HTERT RPE-1 (cell line): ENCODE data around the gene GBP7.

ENCODE experiments used
- in situ Hi-C: fragments of 300-500 bp; cut with MboI; formaldehyde crosslinking; loops from 4 replicates; pipeline ENCODE4 v1.14.3; 2020; ENCODE audit warnings: low sequenced_read_pairs

GBP7 gene

GRCh38 chr1:89125240-89125912 lies 50.4 kb downstream of the GBP7 start:
- in situ Hi-C loops = no loop called here

GRCh38 chr1:89121641-89122040 lies 54.2 kb downstream of the GBP7 start:
- in situ Hi-C loops = no loop called here

- in situ Hi-C loops = no loop called here
These were observed 61.1 kb downstream of the GBP7 start for GRCh38 chr1:89114662-89115061.

- in situ Hi-C loops = no loop called here
These were observed 62.8 kb downstream of the GBP7 start for GRCh38 chr1:89112871-89113613.

- in situ Hi-C loops = no loop called here
These were observed 71.1 kb downstream of the GBP7 start for GRCh38 chr1:89104687-89105086.

- in situ Hi-C loops = no loop called here
These were observed 71.7 kb downstream of the GBP7 start for GRCh38 chr1:89104147-89104546.

- in situ Hi-C loops = no loop called here
These were observed 73.8 kb downstream of the GBP7 start for GRCh38 chr1:89102021-89102420.

GRCh38 chr1:89100412-89100811 lies 75.4 kb downstream of the GBP7 start:
- in situ Hi-C loops = no loop called here

- in situ Hi-C loops = no loop called here
These were observed 76.9 kb downstream of the GBP7 start for GRCh38 chr1:89098857-89099256.

- in situ Hi-C loops = no loop called here
These were observed 80.1 kb downstream of the GBP7 start for GRCh38 chr1:89095737-89096136.

GRCh38 chr1:89089962-89090361 lies 85.8 kb downstream of the GBP7 start:
- in situ Hi-C loops = no loop called here

- in situ Hi-C loops = no loop called here
These were observed 87.2 kb downstream of the GBP7 start for GRCh38 chr1:89088572-89088971.

- in situ Hi-C loops = no loop called here
These were observed 88.6 kb downstream of the GBP7 start for GRCh38 chr1:89087241-89087640.

- in situ Hi-C loops = no loop called here
These were observed 90.0 kb downstream of the GBP7 start for GRCh38 chr1:89085781-89086180.
